ENCODE measurements around the gene CDH23. TPM values are rescaled to one million over a fixed set of nuclear protein-coding genes. Genes with fewer than 3 reads are reported as not detected.

CDH23 gene
- total and polyA plus RNA-seq, 9 of the 15 experiments (the other 6 are each of a cell fraction or from before 2014, with no cell fraction given) = 0.18 to 1.2 (median 0.47) TPM

DNA sequence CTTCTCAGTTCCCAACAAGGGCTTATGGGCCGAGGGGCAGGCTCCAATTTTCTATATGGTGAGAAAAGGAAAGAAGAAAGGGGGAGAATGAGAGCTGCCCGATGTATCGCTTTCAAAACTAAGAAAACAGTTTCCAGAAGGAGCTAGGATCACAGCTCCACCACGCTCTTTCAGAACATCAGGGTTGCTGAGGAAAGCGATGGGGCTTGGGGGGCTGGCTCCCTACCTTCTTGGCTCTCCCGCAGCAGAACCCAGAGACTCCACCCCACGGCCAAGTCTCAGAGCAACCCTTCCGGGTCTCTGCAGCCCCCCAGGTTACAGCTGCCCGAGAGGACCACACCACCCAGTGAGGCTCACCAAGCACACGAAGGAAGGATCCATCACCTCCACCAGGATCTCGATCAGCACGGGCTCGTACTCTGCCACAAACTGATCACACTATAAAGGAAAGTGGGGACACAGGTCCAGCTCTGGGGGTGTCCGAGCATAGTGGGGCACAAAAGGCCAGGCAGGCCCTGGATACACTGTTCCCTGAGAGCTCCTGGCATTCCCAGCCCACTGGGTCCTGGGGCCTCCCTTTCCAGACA is 422.0 kb downstream of the CDH23 start:
- Histone ChIP-seq H3K9me3 (replicated peaks; ENCODE audit: control insufficient read depth, insufficient read depth, low read depth, low read length) (no peaks in the 10 kb centered on the region), H3K4me3 (no peak overlapping the region), H3K79me2 (ENCODE audit: control insufficient read depth, insufficient read depth, low read length) (no peaks in the 10 kb centered on the region), H4K20me1 (replicated peaks; ENCODE audit: control insufficient read depth, insufficient read depth, low read length) (no peaks in the 10 kb centered on the region; the same call in 1 of the 2 replicates), H3K4me2 (ENCODE audit: insufficient read depth, low read length) (no peak overlapping the region), H2AFZ (ENCODE audit: low read depth, low read length) (no peak overlapping the region), H3K9me1 (ENCODE audit: control insufficient read depth, insufficient read depth, low read length) (no peaks in the 10 kb centered on the region), H3K9ac (ENCODE audit: insufficient read depth in 1 of 2, low read depth in 2 of 2, low read length in 2 of 2) (no peak overlapping the region), H3K27ac (ENCODE audit: extremely low read depth, low read depth, low read length) (no peak overlapping the region), H3K4me1 (replicated peaks in 1 of 2; ENCODE audit: control insufficient read depth in 2 of 2, insufficient read depth in 2 of 2, low read length in 2 of 2) (peaks cover 0 to 16% of the 10 kb centered on the region in 2 experiments; a peak in 1 of 5 replicates), H3K27me3 (ENCODE audit: control insufficient read depth in 2 of 2, insufficient read depth in 2 of 2, low read length in 2 of 2) (no peaks in the 10 kb centered on the region), H3K36me3 (ENCODE audit: control insufficient read depth, insufficient read depth, low read length) (peaks cover 92% of the 10 kb centered on the region)
- TF ChIP-seq, protein P1, sequence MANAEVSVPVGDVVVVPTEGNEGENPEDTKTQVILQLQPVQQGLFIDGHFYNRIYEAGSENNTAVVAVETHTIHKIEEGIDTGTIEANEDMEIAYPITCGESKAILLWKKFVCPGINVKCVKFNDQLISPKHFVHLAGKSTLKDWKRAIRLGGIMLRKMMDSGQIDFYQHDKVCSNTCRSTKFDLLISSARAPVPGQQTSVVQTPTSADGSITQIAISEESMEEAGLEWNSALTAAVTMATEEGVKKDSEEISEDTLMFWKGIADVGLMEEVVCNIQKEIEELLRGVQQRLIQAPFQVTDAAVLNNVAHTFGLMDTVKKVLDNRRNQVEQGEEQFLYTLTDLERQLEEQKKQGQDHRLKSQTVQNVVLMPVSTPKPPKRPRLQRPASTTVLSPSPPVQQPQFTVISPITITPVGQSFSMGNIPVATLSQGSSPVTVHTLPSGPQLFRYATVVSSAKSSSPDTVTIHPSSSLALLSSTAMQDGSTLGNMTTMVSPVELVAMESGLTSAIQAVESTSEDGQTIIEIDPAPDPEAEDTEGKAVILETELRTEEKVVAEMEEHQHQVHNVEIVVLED (CRISPR knock-in tag; IDR thresholded peaks at IDR 0.05) = no peak
- TF ChIP-seq, protein P2, sequence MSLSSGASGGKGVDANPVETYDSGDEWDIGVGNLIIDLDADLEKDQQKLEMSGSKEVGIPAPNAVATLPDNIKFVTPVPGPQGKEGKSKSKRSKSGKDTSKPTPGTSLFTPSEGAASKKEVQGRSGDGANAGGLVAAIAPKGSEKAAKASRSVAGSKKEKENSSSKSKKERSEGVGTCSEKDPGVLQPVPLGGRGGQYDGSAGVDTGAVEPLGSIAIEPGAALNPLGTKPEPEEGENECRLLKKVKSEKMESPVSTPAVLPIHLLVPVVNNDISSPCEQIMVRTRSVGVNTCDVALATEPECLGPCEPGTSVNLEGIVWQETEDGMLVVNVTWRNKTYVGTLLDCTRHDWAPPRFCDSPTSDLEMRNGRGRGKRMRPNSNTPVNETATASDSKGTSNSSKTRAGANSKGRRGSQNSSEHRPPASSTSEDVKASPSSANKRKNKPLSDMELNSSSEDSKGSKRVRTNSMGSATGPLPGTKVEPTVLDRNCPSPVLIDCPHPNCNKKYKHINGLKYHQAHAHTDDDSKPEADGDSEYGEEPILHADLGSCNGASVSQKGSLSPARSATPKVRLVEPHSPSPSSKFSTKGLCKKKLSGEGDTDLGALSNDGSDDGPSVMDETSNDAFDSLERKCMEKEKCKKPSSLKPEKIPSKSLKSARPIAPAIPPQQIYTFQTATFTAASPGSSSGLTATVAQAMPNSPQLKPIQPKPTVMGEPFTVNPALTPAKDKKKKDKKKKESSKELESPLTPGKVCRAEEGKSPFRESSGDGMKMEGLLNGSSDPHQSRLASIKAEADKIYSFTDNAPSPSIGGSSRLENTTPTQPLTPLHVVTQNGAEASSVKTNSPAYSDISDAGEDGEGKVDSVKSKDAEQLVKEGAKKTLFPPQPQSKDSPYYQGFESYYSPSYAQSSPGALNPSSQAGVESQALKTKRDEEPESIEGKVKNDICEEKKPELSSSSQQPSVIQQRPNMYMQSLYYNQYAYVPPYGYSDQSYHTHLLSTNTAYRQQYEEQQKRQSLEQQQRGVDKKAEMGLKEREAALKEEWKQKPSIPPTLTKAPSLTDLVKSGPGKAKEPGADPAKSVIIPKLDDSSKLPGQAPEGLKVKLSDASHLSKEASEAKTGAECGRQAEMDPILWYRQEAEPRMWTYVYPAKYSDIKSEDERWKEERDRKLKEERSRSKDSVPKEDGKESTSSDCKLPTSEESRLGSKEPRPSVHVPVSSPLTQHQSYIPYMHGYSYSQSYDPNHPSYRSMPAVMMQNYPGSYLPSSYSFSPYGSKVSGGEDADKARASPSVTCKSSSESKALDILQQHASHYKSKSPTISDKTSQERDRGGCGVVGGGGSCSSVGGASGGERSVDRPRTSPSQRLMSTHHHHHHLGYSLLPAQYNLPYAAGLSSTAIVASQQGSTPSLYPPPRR (CRISPR knock-in tag; IDR thresholded peaks at IDR 0.05; ENCODE audit: borderline replicate concordance) = no peak
- TF ChIP-seq NFXL1 (CRISPR knock-in tag; IDR thresholded peaks at IDR 0.05) (no peak), NCOA6 (IDR thresholded peaks at IDR 0.05) (no peak), ZNF586 (CRISPR knock-in tag; conservative IDR thresholded peaks at IDR 0.05) (no peak), NFE2 (IDR thresholded peaks at IDR 0.05; ENCODE audit: low read depth) (no peak), SRSF9 (IDR thresholded peaks at IDR 0.05; ENCODE audit: borderline replicate concordance, low read depth, low read length) (no peak), TEAD2 (tag; IDR thresholded peaks at IDR 0.05) (no peak)
- TF ChIP-seq, protein P3, sequence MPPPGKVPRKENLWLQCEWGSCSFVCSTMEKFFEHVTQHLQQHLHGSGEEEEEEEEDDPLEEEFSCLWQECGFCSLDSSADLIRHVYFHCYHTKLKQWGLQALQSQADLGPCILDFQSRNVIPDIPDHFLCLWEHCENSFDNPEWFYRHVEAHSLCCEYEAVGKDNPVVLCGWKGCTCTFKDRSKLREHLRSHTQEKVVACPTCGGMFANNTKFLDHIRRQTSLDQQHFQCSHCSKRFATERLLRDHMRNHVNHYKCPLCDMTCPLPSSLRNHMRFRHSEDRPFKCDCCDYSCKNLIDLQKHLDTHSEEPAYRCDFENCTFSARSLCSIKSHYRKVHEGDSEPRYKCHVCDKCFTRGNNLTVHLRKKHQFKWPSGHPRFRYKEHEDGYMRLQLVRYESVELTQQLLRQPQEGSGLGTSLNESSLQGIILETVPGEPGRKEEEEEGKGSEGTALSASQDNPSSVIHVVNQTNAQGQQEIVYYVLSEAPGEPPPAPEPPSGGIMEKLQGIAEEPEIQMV (tag; conservative IDR thresholded peaks at IDR 0.05; ENCODE audit: low read depth) = no peak
- TF ChIP-seq, protein P4, sequence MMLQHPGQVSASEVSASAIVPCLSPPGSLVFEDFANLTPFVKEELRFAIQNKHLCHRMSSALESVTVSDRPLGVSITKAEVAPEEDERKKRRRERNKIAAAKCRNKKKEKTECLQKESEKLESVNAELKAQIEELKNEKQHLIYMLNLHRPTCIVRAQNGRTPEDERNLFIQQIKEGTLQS (IDR thresholded peaks at IDR 0.05) = no peak
- TF ChIP-seq, protein P4 (CRISPR knock-in tag; conservative IDR thresholded peaks at IDR 0.05) = no peak
- TF ChIP-seq, protein P5, sequence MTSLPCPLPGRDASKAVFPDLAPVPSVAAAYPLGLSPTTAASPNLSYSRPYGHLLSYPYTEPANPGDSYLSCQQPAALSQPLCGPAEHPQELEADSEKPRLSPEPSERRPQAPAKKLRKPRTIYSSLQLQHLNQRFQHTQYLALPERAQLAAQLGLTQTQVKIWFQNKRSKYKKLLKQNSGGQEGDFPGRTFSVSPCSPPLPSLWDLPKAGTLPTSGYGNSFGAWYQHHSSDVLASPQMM (CRISPR knock-in tag; IDR thresholded peaks at IDR 0.05) = no peak
- in situ Hi-C loops (cut with MboI) = loop anchor here (10.0 kb wide), 1 partner anchor 434 kb away; no protein-coding TSS in a partner anchor
- POLR2A ChIA-PET = interaction anchor here (0.6 to 2.4 kb wide), 7 partner anchors 8 to 170 kb away, joined by 3 to 8 read pairs (median 4); no protein-coding TSS in a partner anchor
- BruUV-seq (replicated peaks) = no TSS peak
- CTCF ChIA-PET (ENCODE audit: low intra/inter-chr PET ratio) = no interaction called here
- WGBS (ENCODE audit: insufficient coverage, low coverage, missing lambda C conversion rate) = 97% methylated on average over 14 of the region's 14 CpGs
- DNase-seq (ENCODE audit: extremely low read depth in 1 of 4, low spot score in 3 of 4) (no peak), ATAC-seq (no peak), FAIRE-seq (no peak)
- intact Hi-C loops (cut with micrococcal nuclease) = no loop called here
